B cell (primary cell): Measurements from ENCODE around the gene TUBA1C. TPM values are rescaled to one million over a fixed set of nuclear protein-coding genes. Genes with fewer than 3 reads are reported as not detected.

Experiments used
- ATAC-seq: fragments of 200-7000 bp; cut with Tn5 transposase; one replicate; pipeline ENCODE4 v1.10.0; 2021; ENCODE audit warnings: low read depth, mild to moderate bottlenecking, moderate number of reproducible peaks, moderate library complexity
- CTCF ChIA-PET: fragments of 350-600 bp; sonication (Branson Sonifier 250); formaldehyde crosslinking; loops from one replicate; lab custom pipeline; 2021; ENCODE audit warnings: antibody characterized with exemption, inconsistent platforms; lab: Charles Lee
- POLR2A ChIA-PET: fragments of 350-600 bp; sonication (Branson Sonifier 250); formaldehyde crosslinking; loops from one replicate; lab custom pipeline; 2021; ENCODE audit warnings: antibody characterized with exemption; lab: Charles Lee
- DNase-seq: peaks from one replicate; pipeline ENCODE4 v3.0.0; 2013
- H2AFZ ChIP-seq: 2 replicates; pipeline ENCODE4 v1.6.1; 2012; ENCODE audit warnings: mild to moderate bottlenecking, low read depth, low read length; ENCODE audit not compliant: insufficient read depth, poor library complexity, severe bottlenecking
- H3K27ac ChIP-seq, 2 donors: 1 replicate in 1 of 2; 2 replicates in 1 of 2; pipeline ENCODE4 v1.5.1; 2012 to 2013; ENCODE audit warnings: low read length in 2 of 2, mild to moderate bottlenecking in 2 of 2, moderate library complexity in 1 of 2
- H3K27me3 ChIP-seq, 4 experiments: fragments of 200-600 bp in 1 of 4; sonication (generic) in 1 of 4; replicated peaks in 1 of 4; 1 replicate in 2 of 4; 2 replicates in 2 of 4; pipeline versions ENCODE4 v1.6.1 to v1.7.0; 2013 to 2016; ENCODE audit warnings: low read length in 3 of 4, mild to moderate bottlenecking in 2 of 4, mixed read lengths in 1 of 4, moderate library complexity in 1 of 4; ENCODE audit not compliant: insufficient read depth in 4 of 4, control insufficient read depth in 3 of 4; ENCODE audit errors: control extremely low read depth in 1 of 4
- H3K36me3 ChIP-seq, 2 experiments: replicated peaks in 1 of 2; 1 replicate in 1 of 2; 2 replicates in 1 of 2; pipeline versions ENCODE4 v1.6.1 to v1.7.1; 2013; ENCODE audit warnings: low read length in 1 of 2; ENCODE audit not compliant: insufficient read depth in 2 of 2, control insufficient read depth in 1 of 2; ENCODE audit errors: control extremely low read depth in 1 of 2, extremely low read depth in 1 of 2
- H3K4me1 ChIP-seq, 2 donors: fragments of 200-600 bp in 1 of 2; sonication (generic) in 1 of 2; 1 replicate in 1 of 2; 2 replicates in 1 of 2; pipeline versions ENCODE4 v1.5.1 to v1.6.1; 2013 to 2017; ENCODE audit warnings: low read length in 2 of 2; ENCODE audit not compliant: control insufficient read depth in 2 of 2, insufficient read depth in 2 of 2
- H3K4me2 ChIP-seq: replicated peaks from 2 replicates; pipeline ENCODE3; 2012; ENCODE audit warnings: mild to moderate bottlenecking, low read depth, low read length; ENCODE audit not compliant: poor library complexity, severe bottlenecking
- H3K4me3 ChIP-seq, 5 experiments: fragments of 200-600 bp in 1 of 5; sonication (generic) in 1 of 5; 1 replicate in 3 of 5; 2 replicates in 2 of 5; pipeline versions ENCODE4 v1.5.1 to v1.7.0; 2011 to 2016; ENCODE audit warnings: low read length in 4 of 5, mild to moderate bottlenecking in 4 of 5, low read depth in 2 of 5, control low read depth in 1 of 5, moderate library complexity in 1 of 5; ENCODE audit not compliant: insufficient read depth in 1 of 5; ENCODE audit errors: control extremely low read depth in 1 of 5, extremely low read depth in 1 of 5
- H3K79me2 ChIP-seq: fragments of 200-600 bp; sonication (generic); one replicate; pipeline ENCODE4 v1.6.0; 2016; ENCODE audit warnings: low read length; ENCODE audit not compliant: control insufficient read depth, insufficient read depth
- H3K9ac ChIP-seq: fragments of 200-600 bp; sonication (generic); 2 replicates; pipeline ENCODE4 v1.6.1; 2017; ENCODE audit warnings: mild to moderate bottlenecking, low read length, moderate library complexity
- H3K9me3 ChIP-seq, 3 donors: one replicate each; pipeline versions ENCODE4 v1.6.1 to v1.7.1; 2013; ENCODE audit warnings: low read length in 2 of 3; ENCODE audit not compliant: control insufficient read depth in 2 of 3, insufficient read depth in 1 of 3; ENCODE audit errors: control extremely low read depth in 1 of 3
- H4K20me1 ChIP-seq: 2 replicates; pipeline ENCODE4 v1.6.0; 2012; ENCODE audit warnings: mild to moderate bottlenecking, low read length; ENCODE audit not compliant: insufficient read depth, control insufficient read depth, poor library complexity, severe bottlenecking
- H3K27ac Mint-ChIP-seq: one replicate; pipeline ENCODE4 v1.8.0; 2021; ENCODE audit warnings: mixed read lengths
- H3K27me3 Mint-ChIP-seq: one replicate; pipeline ENCODE4 v1.8.0; 2021; ENCODE audit warnings: mixed read lengths
- H3K4me1 Mint-ChIP-seq: one replicate; pipeline ENCODE4 v1.8.0; 2021; ENCODE audit warnings: mixed read lengths
- H3K4me3 Mint-ChIP-seq: one replicate; pipeline ENCODE4 v1.8.0; 2021; ENCODE audit warnings: mixed read lengths
- H3K9me3 Mint-ChIP-seq: one replicate; pipeline ENCODE4 v1.8.0; 2022; ENCODE audit warnings: mixed read lengths; ENCODE audit not compliant: insufficient read depth
- CTCF ChIP-seq: fragments of 200-600 bp; IDR thresholded peaks from one replicate; pipeline ENCODE4 v1.8.0; 2022; ENCODE audit warnings: antibody characterized with exemption, mild to moderate bottlenecking
- EZH2 ChIP-seq: IDR thresholded peaks from 2 replicates; pipeline ENCODE4 v1.6.1; 2012; ENCODE audit warnings: borderline replicate concordance, low read depth, mild to moderate bottlenecking, moderate library complexity, low read length; ENCODE audit not compliant: insufficient read depth, poor library complexity, severe bottlenecking
- WGBS: methylation state at CpG from one replicate; pipeline ENCODE4 v1.1.5; 2013; ENCODE audit warnings: missing lambda C conversion rate; ENCODE audit not compliant: insufficient coverage; 5-methylcytosine and 5-hydroxymethylcytosine counted together
- intact Hi-C: fragments of 100-400 bp; cut with micrococcal nuclease; formaldehyde crosslinking; loops from one replicate; pipeline ENCODE4 v1.10.0; 2022
- polyA plus RNA-seq: library from polyadenylated mRNA; depleted of rRNA; stranded (reverse); fragments of >200 nt; gene quantifications from 2 replicates; pipeline ENCODE4 v1.2.3, GENCODE V29; 2012
- total RNA-seq, 2 donors: library from RNA; stranded (reverse); fragments of 120-200 nt in 1 of 2; gene quantifications; 1 replicate in 1 of 2; 2 replicates in 1 of 2; pipeline versions ENCODE4 v1.2.3 to v1.2.4, GENCODE V29; 2013 to 2022

TUBA1C gene
- total and polyA plus RNA-seq, 2 donors (not counting 1 experiment from before 2014, with no cell fraction given), result 34.9 to 121 TPM

- intact Hi-C loops, result no loop called here
- Histone ChIP-seq H3K9ac (no peak overlapping the region), H3K9me3 (peaks cover 0 to 18% (median 0%) of the 10 kb centered on the region in 3 donors), H3K27me3 (peaks cover 0 to 61% (median 33%) of the 10 kb centered on the region in 4 experiments), H3K79me2 (no peaks in the 10 kb centered on the region), H3K4me1 (peaks cover 30 to 40% of the 10 kb centered on the region in 2 donors), H3K4me2 (no peak overlapping the region), H2AFZ (no peak overlapping the region), H4K20me1 (no peaks in the 10 kb centered on the region), H3K36me3 (no peaks in the 10 kb centered on the region), H3K4me3 (no peak overlapping the region), H3K27ac (no peak overlapping the region)
- TF ChIP-seq EZH2 (no peak), CTCF (no peak)
- ATAC-seq (no peak), DNase-seq (no peak)
- Mint-ChIP-seq H3K4me3 (no peak overlapping the region), H3K9me3 (no peaks in the 10 kb centered on the region), H3K4me1 (peaks cover 27% of the 10 kb centered on the region), H3K27me3 (peaks cover 46% of the 10 kb centered on the region), H3K27ac (no peak overlapping the region)
- WGBS, result 40% methylated on average over 1 of the region's 8 CpGs
- POLR2A ChIA-PET, result interaction anchor here (0.6 kb wide), 1 partner anchor 39 kb away, joined by 3 read pairs; no protein-coding TSS in a partner anchor
- CTCF ChIA-PET, result interaction anchor here (0.5 to 13.4 kb wide), 9 partner anchors 18 to 440 kb away, joined by 3 to 125 read pairs (median 6); partner anchors contain the start of genes C1QL4, DNAJC22 and TROAP
Measured at GRCh38 chr12:49294086-49294803, 29.4 kb downstream of the TUBA1C start.

- Histone ChIP-seq H3K27ac (no peak overlapping the region), H3K9me3 (peaks cover 0 to 18% (median 0%) of the 10 kb centered on the region in 3 donors), H2AFZ (no peak overlapping the region), H3K4me1 (peaks cover 30 to 40% of the 10 kb centered on the region in 2 donors), H4K20me1 (no peaks in the 10 kb centered on the region), H3K27me3 (peaks cover 0 to 59% (median 33%) of the 10 kb centered on the region in 4 experiments), H3K36me3 (no peaks in the 10 kb centered on the region), H3K79me2 (no peaks in the 10 kb centered on the region), H3K4me3 (no peak overlapping the region), H3K4me2 (peak overlapping the region; percentile 49), H3K9ac (no peak overlapping the region)
- no peak for DNase-seq
- ChIA-PET POLR2A (interaction anchor here (0.6 kb wide), 2 partner anchors 38 to 57 kb away, joined by 3 to 4 read pairs; no protein-coding TSS in a partner anchor), CTCF (interaction anchor here (0.8 to 13.4 kb wide), 10 partner anchors 18 to 219 kb away, joined by 3 to 125 read pairs (median 7); partner anchors contain the start of genes C1QL4, DNAJC22 and TROAP)
- H3K4me1 Mint-ChIP-seq, result peaks cover 27% of the 10 kb centered on the region
- H3K27ac Mint-ChIP-seq, result no peak overlapping the region
- peaks cover 46% of the 10 kb centered on the region for H3K27me3 Mint-ChIP-seq
- H3K9me3 Mint-ChIP-seq, result no peaks in the 10 kb centered on the region
- intact Hi-C loops, result no loop called here
- WGBS, result 20% methylated on average over 1 of the region's 5 CpGs
- ATAC-seq, result no peak
- TF ChIP-seq EZH2 (no peak), CTCF (no peak)
- no peak overlapping the region for H3K4me3 Mint-ChIP-seq
Measured at GRCh38 chr12:49294804-49295081, 29.9 kb downstream of the TUBA1C start.
